Mesenteric fat pad (tissue), 1 donor: ENCODE measurements around the gene RBPJ. TPM values are rescaled to one million over a fixed set of nuclear protein-coding genes. Genes with fewer than 3 reads are reported as not detected.

Source experiments
- DNase-seq: peaks from one replicate; pipeline ENCODE4 v3.0.0-alpha.2; 2020; ENCODE audit warnings: low spot score
- total RNA-seq: library from RNA; stranded (reverse); fragmentation: NEBNext Ultra II Directional; extraction: Animal tissue kit (Norgen Biotek cat#: 25700); gene quantifications from one replicate; pipeline ENCODE4 v1.2.1, GENCODE V29; 2021
- donor health status: DM: yes; HTN: yes; CAD: no.

Gene RBPJ
- total RNA-seq, 1 donor from 2014 or later: 112 TPM

DNA sequence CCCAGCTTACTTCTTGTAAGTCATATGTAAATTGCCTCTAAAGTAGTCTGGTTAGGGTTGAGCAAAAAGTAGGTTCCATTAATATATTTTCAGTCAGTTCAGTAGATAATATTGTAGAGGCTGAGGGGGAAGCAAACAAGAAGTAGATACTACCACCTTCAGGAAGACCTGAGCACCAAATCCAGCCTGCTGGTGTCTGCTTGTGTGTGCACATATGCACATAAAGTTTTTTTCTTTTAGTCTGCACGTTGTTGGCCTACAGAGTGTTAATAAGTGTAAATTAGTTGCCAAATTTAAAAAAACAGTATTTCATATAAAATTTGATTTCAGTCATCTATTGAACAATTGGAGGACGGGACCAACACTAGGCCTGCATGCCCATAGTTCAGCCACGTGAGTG lies 92.8 kb downstream of the RBPJ start:
- no peak for DNase-seq

DNA sequence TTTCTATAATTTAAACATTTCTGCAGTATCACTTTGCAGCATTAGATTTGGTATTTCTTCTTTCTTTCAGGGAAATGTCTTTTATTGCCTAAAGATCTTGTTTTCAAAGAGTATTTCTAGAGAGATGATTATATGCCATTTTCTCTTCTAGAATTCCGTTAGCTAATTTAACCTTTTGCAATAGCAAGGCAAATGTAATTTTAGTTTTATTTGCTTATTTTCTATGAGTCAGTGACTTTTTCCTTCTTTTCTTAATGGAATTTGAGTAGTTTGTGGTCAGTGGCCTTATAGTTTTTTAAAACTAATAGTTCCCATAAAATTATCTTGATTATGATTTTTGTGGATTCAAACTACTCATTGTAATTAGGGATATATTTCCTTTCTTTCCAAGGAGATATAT lies 97.3 kb downstream of the RBPJ start:
- no peak for DNase-seq

DNA sequence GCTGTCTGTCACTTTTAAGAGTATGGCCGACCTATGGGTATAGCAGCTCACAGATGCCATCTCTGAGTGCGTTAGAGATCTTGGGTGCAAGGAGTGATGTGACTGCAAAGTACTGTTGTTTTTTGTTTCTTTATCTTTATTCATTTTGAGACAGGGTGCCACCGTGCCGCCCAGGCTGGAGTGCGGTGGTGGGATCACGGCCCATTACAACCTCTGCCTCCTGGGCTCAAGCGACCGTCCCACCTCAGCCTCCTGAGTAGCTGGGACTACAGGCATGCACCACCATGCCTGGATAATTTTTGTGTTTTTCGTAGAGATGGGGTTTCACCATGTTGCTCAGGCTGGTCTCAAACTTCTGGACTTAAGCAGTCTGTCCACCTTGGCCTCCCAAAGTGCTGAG lies 98.0 kb downstream of the RBPJ start:
- no peak for DNase-seq

DNA sequence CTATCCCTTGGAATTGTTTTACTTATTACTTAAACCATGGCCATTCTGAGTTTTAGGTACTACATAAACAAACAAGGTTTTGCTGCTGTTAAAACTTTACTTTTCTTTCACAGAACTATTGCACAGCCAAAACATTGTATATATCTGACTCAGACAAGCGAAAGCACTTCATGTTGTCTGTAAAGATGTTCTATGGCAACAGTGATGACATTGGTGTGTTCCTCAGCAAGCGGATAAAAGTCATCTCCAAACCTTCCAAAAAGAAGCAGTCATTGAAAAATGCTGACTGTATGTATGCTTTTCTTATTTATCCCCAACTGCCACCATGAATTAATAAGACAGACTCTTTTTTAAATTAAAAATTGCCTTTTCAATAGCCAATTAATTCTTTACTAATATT lies 99.6 kb downstream of the RBPJ start:
- DNase-seq: no peak

DNA sequence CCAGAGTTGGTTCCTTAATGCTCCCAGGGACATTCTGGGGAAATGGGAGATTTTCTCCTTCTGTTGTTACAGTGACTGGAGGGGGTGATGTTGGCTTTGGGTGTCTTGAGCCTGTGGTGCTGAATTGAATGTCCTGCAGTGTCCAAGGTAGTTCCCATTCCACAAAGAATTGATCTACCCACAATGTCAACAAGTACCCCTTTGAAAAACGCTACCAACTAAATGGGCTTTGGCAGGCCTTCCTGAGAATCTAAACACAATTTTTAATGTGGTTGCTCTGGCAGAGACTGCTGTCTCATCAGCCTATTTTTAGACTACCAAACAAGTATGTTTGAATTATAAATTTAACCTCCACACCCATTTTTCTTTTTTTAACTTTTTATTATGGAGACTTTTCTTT lies 100.1 kb downstream of the RBPJ start:
- no peak for DNase-seq

DNA sequence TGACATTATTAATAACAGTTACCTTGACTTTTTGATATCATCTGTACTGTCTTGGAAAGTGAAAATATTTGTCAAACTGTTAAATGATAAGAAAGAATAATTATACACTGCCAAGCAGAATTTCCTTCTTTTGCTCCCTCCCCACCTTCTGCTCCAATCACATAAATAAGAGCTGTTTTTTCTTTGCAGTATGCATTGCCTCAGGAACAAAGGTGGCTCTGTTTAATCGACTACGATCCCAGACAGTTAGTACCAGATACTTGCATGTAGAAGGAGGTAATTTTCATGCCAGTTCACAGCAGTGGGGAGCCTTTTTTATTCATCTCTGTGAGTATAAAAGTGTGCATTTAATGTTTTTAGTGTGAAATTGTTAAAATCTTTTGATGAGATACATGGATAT lies 103.3 kb downstream of the RBPJ start:
- no peak for DNase-seq

DNA sequence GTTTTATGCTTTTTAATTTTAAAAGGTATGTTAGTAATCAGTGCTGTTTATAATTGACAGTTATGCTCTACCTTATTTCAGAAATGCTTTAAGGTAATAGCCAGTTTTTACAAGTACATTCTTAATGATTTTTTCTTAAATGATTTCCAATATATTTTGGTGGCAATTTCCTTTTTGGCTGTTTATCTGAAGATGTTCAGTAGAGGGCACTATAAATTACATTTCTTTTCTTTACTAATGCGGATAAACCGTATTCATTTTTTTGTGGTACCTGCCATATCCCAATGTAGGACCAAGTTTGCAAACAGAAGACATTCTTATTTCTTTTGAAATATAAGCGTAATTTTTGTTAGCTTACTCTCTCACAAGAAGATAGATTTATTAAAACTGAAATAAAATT lies 104.0 kb downstream of the RBPJ start:
- DNase-seq: no peak

DNA sequence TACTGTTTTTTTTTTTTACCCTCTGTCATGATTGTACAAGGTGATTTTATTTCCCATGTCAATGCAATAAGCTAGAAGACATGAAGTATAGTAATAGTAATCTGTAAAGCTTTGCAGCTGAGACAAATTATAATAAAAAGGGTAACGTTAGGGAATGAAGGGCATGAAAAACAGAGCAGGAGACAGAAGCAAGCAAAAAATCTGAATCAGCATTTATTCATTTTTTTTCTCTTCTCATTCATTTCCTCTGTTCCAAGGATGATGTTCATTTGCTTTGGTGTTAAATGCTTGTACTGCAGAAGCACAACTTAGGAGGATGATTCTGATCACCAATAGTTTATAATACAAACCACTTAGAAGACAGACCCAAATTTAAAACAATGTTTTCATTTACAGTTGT lies 105.1 kb downstream of the RBPJ start:
- DNase-seq: no peak

DNA sequence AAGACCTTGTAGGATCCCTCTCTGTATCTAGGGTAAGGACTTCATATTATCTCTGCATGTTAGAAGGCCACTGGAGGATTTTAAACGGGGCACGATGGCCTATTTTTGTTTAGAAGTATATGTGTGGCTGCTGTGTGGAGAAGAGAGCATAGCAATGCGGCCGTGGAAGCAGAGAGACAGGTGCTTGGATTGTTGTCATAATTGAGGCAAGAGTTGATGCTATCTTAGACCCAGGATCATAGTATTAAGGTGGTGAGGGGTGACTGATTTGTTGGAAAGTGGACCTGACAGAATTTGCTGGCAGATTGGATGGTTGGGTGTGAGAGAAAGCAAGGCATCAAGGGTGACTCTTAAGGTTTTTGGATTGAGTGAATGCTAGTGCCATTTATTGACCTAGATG lies 106.1 kb downstream of the RBPJ start:
- DNase-seq: no peak

DNA sequence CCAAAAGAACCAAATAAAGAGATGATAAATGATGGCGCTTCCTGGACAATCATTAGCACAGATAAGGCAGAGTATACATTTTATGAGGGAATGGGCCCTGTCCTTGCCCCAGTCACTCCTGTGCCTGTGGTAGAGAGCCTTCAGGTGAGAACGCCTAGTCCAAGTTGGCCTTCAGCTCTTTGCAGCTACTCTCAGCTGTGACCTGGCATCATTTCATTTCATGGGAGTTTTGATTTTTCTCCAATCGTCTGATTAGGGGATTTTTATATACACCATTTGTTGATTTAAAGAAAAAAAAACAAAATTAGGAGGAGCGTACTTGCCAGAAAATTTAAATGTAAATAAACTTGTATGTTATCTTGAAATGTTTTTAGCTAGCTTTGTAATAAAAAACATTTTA lies 109.1 kb downstream of the RBPJ start:
- DNase-seq: no peak

DNA sequence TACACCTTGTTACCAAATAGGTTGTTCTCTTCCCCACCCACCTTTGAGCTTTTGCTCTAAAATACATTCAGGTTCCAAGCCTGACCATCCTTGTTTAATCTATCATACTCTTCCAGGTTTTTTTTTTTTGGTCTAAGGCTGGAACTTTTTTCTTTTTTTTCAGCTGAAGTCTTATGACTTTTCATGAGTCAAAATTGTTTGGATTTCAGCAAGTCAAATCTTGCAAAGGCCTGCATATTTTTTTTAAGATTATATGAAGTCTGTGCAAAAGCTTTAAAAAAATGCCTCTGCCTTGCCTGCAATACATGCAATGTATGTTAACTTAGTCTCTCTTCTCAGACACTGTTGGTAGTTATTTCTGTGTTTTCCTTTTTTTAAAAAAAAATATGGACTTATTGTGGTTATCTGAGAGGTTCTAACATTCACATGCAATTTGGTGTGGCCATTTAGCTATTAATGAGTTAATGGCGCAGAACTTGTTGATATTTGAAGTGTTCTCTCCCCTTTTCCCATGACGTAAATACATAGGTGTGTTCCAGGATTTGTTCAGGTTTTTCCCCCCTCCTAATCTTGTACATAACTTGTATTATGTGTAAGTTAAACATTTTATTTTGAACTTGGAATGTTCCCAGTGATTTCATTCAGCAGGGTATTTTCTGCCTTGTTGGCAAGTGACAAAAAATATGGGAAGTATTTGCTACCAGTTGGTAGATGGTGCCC lies 110.8 kb downstream of the RBPJ start:
- DNase-seq: no peak

DNA sequence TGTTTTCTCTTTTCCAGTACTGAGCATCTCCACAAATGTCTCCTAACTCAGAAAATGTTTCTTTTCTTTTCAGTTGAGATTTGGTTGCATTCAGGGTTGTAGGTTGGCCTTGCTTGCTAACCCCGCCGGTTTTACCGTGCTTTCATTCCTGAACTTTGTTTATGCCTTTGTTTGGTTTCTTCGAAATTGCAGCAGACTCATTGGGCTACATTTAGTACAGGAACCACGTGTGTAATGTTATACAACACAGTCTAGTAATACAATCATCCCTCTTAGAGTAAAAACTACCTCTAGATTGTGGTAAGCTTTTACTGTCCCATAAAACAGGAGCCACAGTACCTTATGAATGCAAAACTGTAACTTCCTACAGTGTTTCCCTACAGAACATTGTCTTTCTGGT lies 111.6 kb downstream of the RBPJ start:
- DNase-seq: no peak

DNA sequence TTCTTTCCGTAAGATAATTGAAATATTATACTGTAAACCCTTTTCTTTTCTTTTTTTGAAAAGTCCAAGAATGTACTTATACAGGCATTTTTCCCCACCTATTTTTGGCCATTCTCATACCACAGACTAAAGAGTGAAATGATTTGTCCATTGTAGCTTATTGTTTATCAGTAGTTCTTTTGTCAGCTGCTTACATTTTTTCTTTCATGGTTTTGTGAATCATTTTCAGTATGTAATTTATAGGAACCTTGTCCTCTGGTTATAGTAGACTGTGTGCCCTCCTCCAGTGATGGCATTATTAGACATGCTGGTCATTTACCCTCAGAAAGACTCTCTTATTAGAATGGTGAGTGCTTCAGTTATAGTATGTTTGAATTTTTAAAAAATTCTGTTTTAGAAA lies 112.7 kb downstream of the RBPJ start:
- no peak for DNase-seq

DNA sequence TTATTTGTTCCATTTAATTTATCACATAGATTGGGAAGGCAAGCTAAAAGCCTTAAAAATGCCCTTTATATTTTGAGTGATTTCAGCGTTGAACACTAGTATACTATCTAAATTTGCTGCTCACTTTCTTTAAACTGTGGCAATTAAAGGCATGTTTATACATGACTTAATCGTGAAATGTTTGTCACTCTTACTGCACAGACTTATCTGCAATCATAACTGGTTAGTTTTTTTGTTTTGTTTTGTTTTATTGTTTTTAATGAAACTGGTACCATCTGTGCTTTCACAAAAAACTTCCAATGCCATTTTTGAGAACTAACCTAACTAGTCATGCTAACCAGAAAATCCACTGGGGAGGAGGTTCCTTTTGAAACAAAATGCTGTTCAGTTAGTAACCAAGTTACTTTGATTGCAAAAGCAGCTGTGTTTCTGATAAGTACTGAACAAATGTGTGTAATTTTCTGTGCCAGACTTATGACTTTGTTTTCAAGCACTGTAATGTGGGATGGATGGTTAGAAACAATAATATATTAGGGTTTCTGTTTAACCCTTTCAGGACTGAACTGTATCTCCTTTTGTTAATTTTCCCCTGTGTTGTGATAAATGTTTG lies 113.3 kb downstream of the RBPJ start:
- DNase-seq: no peak

DNA sequence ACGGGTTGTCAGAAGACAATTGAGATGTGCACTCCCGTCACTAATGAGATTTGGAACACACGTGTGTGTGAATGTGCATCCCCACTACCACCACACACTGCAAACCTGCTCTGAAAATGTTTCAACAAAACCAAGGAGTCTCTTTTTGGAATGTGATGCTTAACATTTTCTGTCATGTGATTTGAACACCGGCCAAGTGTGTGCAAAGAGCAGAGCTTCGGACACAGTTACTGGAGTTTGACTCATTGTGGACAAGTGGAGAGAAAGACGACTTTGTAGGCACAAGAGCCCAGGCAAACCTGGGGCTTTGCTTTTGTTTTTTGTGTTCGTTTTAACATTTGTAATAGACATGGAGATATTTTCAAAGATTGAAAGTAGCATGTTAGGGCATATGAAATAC lies 120.3 kb downstream of the RBPJ start:
- DNase-seq: no peak

DNA sequence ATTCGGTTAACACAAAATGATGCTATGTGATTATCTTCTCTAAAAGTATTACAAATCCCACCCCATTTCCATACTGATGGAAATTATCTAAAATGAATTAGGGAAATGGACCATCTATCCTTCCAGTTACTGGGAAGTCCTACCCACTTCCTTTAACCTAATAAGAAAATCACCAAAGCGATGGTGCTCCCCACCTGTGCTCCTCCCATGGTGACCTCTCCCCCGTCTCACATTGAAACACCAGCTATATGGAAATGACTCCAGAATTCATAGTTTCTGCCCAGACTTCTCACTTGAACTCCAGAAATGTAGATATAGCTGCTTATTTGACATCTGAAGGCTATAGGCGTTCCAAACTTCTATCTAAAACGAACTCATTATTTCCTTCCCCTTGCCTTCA lies 121.0 kb downstream of the RBPJ start:
- no peak for DNase-seq

DNA sequence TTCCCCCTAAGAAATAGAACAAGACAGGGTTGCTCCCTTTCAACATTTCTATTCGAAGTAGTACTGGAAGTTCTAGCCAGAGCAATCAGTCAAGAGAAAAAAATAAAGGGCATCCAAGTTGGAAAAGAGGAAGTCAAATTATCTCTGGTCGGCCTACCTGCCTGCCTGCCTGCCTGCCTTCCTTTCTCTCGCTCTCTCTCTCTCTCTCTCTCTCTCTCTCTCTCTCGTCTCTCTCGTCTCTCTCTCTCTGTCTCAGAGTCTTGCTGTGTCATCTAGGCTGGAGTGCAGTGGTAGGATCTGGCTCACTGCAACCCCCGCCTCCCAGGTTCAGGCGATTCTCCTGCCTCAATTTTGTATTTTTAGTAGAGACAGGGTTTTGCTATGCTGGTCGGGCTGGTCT lies 126.6 kb downstream of the RBPJ start:
- no peak for DNase-seq

DNA sequence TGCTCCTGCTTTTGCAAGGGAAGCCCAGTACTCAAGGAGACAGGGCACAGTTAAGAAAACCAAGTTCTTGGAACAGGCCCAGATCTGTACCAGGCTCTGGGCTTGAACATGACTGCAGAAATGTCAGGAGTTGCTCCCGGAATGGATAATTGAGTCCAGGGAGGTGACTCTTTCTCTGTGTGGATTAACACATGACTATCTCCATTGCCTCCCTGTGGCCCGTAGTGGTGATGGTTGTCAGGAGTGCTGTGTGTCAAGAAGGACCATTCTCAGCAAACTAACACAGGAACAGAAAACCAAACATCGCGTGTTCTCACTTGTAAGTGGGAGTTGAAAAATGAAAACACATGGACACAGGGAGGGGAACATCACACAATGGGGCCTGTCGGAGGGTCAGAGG lies 129.6 kb downstream of the RBPJ start:
- no peak for DNase-seq

DNA sequence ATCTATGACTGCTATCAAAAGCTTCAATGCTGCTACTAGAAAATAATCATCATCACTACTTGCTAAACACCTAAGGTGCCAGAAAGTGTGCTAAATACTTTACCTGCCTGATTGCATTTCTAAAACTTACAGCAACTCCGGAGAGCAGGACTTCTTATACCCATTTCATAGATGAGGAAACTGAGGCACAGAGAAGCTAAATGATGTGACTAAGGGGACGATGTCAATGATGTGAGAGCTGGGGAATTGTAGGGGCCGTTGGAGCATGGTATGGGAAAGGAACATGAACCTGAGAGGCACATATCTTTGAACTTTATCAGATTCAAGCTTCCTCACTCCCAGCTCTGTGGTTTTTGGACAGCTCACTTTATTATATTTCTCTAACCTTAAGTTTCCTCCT lies 130.8 kb downstream of the RBPJ start:
- DNase-seq: no peak

DNA sequence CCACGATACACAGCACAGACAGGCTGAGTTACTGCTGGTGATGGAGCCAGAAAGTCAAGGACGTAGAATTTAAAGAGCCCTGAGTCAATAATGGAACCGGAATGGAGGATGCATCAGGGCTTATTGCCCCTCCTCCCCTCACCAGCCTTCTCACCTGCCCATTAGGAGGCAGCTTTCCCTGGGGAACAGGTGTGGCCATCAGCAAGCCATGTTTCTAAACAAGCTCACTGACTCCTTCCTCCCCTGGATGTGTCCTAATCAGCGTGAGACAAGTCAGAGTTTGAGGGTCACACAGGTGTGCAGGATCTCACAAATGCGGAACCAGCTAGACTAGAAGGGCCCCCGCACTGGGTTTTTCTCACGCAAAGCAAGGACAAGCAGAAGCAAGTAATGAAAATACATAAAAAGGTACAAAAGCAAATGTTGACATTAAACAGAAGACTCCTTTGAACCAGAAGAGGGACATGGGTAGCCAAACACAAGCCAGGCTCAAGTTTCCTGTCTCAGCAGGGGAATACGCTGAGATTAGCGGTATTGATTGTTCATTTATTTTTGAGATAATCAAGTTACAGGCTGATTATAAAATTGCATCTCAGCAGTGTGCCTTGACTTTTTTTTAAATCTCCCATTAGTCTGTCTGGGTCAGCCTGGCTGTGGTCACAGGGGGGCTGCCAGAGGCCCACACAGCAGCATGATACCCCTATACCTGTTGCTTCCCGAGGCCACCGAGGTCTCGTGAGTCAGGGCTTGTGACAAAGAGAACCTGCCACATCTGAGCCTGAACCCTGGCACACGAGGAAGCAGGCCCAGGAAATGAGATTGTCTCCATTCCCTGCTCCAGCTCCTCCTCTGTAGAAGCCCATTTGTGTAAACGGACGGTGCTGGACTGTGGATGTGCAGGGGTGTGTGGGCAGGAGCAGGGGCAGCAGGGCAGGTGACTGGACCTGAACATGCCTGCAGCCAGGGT lies 132.0 kb downstream of the RBPJ start:
- no peak for DNase-seq

DNA sequence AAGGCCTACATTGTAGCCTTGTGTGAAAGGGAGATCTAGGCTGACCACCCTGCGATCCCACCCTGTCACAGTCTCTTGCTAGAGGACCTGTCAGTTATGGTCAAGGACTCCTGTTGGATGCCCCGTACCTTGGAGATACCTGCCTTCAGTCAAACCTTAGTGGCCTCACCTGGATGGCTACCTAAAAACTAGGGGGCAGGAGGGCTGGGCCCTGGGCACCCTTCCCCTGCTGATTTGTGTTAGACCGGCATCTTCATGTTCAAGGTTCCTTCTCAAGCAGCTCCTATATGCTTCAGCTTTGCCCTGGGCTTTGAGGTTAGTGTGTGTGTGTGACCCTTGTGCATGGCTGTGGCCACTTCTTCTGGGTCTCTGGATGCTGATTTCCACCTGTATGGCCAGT lies 134.1 kb downstream of the RBPJ start:
- no peak for DNase-seq

DNA sequence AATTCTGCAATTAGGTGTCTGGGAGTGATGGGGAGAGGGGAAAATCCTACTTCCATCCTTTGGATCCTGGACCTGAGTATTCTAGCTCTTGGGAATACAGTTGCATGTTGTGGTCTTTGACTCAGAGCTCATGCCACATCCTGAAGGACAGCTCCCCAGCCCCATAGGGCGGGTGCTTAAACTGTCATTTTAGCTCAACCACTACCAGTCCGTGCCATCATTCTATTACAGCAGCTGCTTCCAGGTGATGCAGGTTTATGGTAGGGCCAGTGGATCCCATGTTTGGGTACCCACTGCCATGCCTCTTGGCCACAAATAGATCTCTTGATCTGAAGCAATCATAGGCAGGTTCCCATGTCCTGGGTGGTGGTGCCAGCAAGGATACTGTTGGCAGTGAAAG lies 134.8 kb downstream of the RBPJ start:
- no peak for DNase-seq
